Panc1 (cell line): ENCODE results near the gene DES. TPM values are rescaled to one million over a fixed set of nuclear protein-coding genes. Genes with fewer than 3 reads are reported as not detected.

Source experiments
- ATAC-seq: fragments of 200-7000 bp; cut with Tn5 transposase; 2 replicates; pipeline ENCODE4 v1.9.1; 2020; ENCODE audit warnings: mild to moderate bottlenecking, moderate library complexity
- BruUV-seq: library from RNA; stranded (reverse); fragments of 400-500 nt; replicated peaks from 2 replicates; lab custom pipeline; 2021; lab: Mats Ljungman, UMichigan
- CTCF ChIA-PET: fragments of 300-600 bp; sonication (Branson Sonifier 250); formaldehyde crosslinking; loops from one replicate; lab custom pipeline; 2022; ENCODE audit warnings: antibody characterized with exemption; lab: Charles Lee
- POLR2A ChIA-PET: fragments of 300-600 bp; sonication (Branson Sonifier 250); formaldehyde crosslinking; loops from one replicate; lab custom pipeline; 2022; ENCODE audit warnings: antibody characterized with exemption; lab: Charles Lee
- DNase-seq: peaks from one replicate; pipeline ENCODE4 v3.0.0-alpha.2; 2010; ENCODE audit warnings: low read depth, low spot score
- H3K27ac ChIP-seq: 2 replicates; pipeline ENCODE4 v1.5.1; 2011; ENCODE audit warnings: mild to moderate bottlenecking, low read length, inconsistent platforms
- H3K27me3 ChIP-seq: fragments of 200-500 bp; sonication (Bioruptor generic); 2 replicates; pipeline ENCODE4 v1.6.0; 2014; ENCODE audit warnings: low read length, inconsistent platforms; ENCODE audit not compliant: control insufficient read depth, insufficient read depth
- H3K36me3 ChIP-seq: fragments of 200-500 bp; sonication (Bioruptor generic); 2 replicates; pipeline ENCODE4 v1.5.1; 2014; ENCODE audit warnings: inconsistent platforms, mild to moderate bottlenecking, low read length, moderate library complexity; ENCODE audit not compliant: control insufficient read depth, insufficient read depth
- H3K4me1 ChIP-seq: 2 replicates; pipeline ENCODE4 v1.5.1; 2011; ENCODE audit warnings: inconsistent platforms, mild to moderate bottlenecking, low read length, moderate library complexity; ENCODE audit not compliant: control insufficient read depth, insufficient read depth
- H3K4me3 ChIP-seq, 2 experiments: 2 replicates each; pipeline ENCODE4 v1.5.1; 2011 to 2012; ENCODE audit warnings: low read depth in 2 of 2, low read length in 2 of 2, mild to moderate bottlenecking in 2 of 2, inconsistent platforms in 1 of 2, moderate library complexity in 1 of 2
- H3K9me3 ChIP-seq: fragments of 200-500 bp; sonication (Bioruptor generic); 2 replicates; pipeline ENCODE4 v1.5.1; 2014; ENCODE audit warnings: low read depth, mild to moderate bottlenecking, inconsistent platforms, low read length, moderate library complexity; ENCODE audit not compliant: control insufficient read depth, insufficient read depth
- POLR2AphosphoS5 ChIP-seq: IDR thresholded peaks from 2 replicates; pipeline ENCODE4 v1.6.1; 2012; ENCODE audit warnings: mild to moderate bottlenecking, low read depth, low read length, moderate library complexity
- SIN3A ChIP-seq: IDR thresholded peaks from 2 replicates; pipeline ENCODE4 v1.6.1; 2012; ENCODE audit warnings: low read depth, mild to moderate bottlenecking, low read length, moderate library complexity, borderline replicate concordance; ENCODE audit not compliant: insufficient read depth
- TCF7L2 ChIP-seq: IDR thresholded peaks from 2 replicates; pipeline ENCODE4 v1.6.1; 2011; ENCODE audit warnings: mild to moderate bottlenecking, low read depth, low read length, inconsistent platforms
- in situ Hi-C: cut with HindIII; loops from 2 replicates; pipeline ENCODE4 v1.10.0; 2016; ENCODE audit warnings: low sequenced_read_pairs, low pct_unique_long_range_greater_than_20kb
- intact Hi-C: fragments of 100-400 bp; cut with micrococcal nuclease; formaldehyde crosslinking; loops from one replicate; pipeline ENCODE4 v1.10.0; 2022; ENCODE audit not compliant: unreplicated experiment
- total RNA-seq: library from RNA; stranded (reverse); gene quantifications from one replicate; pipeline ENCODE4 v1.2.1, GENCODE V29; 2021; ENCODE audit not compliant: unreplicated experiment
- TF ChIP-seq, protein P1 (sequence below): fragments of 450-650 bp; IDR thresholded peaks from 2 replicates; pipeline ENCODE4 v1.5.1; 2017; ENCODE audit warnings: mild to moderate bottlenecking
- TF ChIP-seq, protein P2 (sequence below), 2 experiments: IDR thresholded peaks; 2 replicates each; pipeline ENCODE4 v1.6.1; 2011 to 2012; ENCODE audit warnings: low read depth in 2 of 2, control low read depth in 1 of 2, low read length in 1 of 2, mild to moderate bottlenecking in 1 of 2, moderate library complexity in 1 of 2; ENCODE audit not compliant: insufficient read depth in 1 of 2

The DES gene
- total RNA-seq, 1 experiment from 2014 or later, result 0.69 TPM

DNA sequence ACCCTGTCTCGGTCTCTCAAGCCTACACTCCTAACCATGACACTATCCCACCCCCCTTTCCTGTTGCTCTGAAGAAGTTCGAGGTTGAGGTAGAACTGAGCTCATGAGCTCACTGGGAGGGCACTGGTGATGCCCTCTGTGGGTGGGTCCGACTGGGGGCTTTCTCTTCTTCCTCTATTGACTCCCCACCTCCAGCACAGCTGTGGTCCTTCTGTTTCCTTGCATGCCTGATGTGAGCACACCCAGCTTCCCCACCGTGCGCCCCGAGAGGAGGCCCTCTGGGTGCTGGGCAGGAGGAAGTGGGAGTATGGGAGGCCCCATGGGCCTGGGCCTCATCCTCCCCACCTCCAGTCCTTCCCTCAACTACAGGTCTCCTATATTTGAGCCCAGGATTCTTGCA is 37.4 kb downstream of the DES start:
- intact Hi-C loops, result no loop called here
- Histone ChIP-seq H3K36me3 (no peaks in the 10 kb centered on the region), H3K4me1 (peaks cover 7% of the 10 kb centered on the region; the same call in 1 of the 2 replicates), H3K4me3 (no peak overlapping the region), H3K27me3 (no peaks in the 10 kb centered on the region), H3K27ac (no peak overlapping the region), H3K9me3 (no peaks in the 10 kb centered on the region)
- no peak for DNase-seq
- POLR2A ChIA-PET, result interaction anchor here (0.5 kb wide), 1 partner anchor 25 kb away, joined by 5 read pairs; no protein-coding TSS in a partner anchor
- in situ Hi-C loops, result no loop called here
- CTCF ChIA-PET, result no interaction called here
- BruUV-seq, result no TSS peak
- TF ChIP-seq, protein P1, sequence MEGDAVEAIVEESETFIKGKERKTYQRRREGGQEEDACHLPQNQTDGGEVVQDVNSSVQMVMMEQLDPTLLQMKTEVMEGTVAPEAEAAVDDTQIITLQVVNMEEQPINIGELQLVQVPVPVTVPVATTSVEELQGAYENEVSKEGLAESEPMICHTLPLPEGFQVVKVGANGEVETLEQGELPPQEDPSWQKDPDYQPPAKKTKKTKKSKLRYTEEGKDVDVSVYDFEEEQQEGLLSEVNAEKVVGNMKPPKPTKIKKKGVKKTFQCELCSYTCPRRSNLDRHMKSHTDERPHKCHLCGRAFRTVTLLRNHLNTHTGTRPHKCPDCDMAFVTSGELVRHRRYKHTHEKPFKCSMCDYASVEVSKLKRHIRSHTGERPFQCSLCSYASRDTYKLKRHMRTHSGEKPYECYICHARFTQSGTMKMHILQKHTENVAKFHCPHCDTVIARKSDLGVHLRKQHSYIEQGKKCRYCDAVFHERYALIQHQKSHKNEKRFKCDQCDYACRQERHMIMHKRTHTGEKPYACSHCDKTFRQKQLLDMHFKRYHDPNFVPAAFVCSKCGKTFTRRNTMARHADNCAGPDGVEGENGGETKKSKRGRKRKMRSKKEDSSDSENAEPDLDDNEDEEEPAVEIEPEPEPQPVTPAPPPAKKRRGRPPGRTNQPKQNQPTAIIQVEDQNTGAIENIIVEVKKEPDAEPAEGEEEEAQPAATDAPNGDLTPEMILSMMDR, result no peak
- TF ChIP-seq SIN3A, result no peak
- TF ChIP-seq POLR2AphosphoS5, result no peak
- TF ChIP-seq TCF7L2, result no peak
- TF ChIP-seq, protein P2, sequence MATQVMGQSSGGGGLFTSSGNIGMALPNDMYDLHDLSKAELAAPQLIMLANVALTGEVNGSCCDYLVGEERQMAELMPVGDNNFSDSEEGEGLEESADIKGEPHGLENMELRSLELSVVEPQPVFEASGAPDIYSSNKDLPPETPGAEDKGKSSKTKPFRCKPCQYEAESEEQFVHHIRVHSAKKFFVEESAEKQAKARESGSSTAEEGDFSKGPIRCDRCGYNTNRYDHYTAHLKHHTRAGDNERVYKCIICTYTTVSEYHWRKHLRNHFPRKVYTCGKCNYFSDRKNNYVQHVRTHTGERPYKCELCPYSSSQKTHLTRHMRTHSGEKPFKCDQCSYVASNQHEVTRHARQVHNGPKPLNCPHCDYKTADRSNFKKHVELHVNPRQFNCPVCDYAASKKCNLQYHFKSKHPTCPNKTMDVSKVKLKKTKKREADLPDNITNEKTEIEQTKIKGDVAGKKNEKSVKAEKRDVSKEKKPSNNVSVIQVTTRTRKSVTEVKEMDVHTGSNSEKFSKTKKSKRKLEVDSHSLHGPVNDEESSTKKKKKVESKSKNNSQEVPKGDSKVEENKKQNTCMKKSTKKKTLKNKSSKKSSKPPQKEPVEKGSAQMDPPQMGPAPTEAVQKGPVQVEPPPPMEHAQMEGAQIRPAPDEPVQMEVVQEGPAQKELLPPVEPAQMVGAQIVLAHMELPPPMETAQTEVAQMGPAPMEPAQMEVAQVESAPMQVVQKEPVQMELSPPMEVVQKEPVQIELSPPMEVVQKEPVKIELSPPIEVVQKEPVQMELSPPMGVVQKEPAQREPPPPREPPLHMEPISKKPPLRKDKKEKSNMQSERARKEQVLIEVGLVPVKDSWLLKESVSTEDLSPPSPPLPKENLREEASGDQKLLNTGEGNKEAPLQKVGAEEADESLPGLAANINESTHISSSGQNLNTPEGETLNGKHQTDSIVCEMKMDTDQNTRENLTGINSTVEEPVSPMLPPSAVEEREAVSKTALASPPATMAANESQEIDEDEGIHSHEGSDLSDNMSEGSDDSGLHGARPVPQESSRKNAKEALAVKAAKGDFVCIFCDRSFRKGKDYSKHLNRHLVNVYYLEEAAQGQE (IDR thresholded peaks at IDR 0.05; ENCODE audit: insufficient read depth in 1 of 2, low read depth in 2 of 2, low read length in 1 of 2), result no peak
- ATAC-seq, result no peak

DNA sequence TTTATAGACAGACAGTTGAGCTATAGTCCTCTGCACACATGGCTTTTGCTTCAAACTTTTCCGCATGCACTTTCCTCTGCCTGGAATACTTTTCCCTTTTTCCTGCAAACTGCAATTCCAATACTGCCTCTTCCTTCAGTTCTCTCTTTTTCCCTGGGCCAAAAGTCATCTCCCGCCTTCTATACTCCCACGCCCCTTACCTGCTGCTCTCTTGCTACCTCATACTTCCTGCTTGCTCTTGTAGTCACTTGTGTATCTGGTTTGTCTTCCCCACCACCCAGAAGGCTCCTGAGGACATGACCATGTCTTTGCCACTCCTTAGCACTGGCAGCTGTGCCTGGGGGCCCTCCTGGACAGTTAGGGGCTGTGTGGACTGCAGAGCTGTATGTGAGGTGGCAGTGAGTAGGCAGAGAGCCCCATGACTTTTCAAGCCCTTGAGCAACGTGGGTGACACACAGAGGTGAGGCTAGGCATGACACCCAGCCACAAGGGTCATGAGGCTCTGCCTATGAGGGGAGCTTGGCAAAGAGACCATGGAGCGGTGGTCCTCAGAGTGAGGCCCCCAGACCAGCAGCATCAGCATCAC is 39.7 kb downstream of the DES start:
- POLR2A ChIA-PET, result no interaction called here
- no TSS peak for BruUV-seq
- DNase-seq (no peak), ATAC-seq (no peak; the same call in 1 of the 2 replicates)
- CTCF ChIA-PET, result interaction anchor here (0.5 to 0.6 kb wide), 2 partner anchors 46 to 1200 kb away, joined by 3 to 10 read pairs; no protein-coding TSS in a partner anchor
- Histone ChIP-seq H3K4me1 (peaks cover 10% of the 10 kb centered on the region; the same call in 1 of the 2 replicates), H3K36me3 (no peaks in the 10 kb centered on the region), H3K27me3 (no peaks in the 10 kb centered on the region), H3K9me3 (no peaks in the 10 kb centered on the region), H3K4me3 (no peak overlapping the region), H3K27ac (no peak overlapping the region)
- in situ Hi-C loops (no loop called here), intact Hi-C loops (no loop called here)
- TF ChIP-seq, protein P2 (IDR thresholded peaks at IDR 0.05; ENCODE audit: insufficient read depth in 1 of 2, low read depth in 2 of 2, low read length in 1 of 2), result no peak
- TF ChIP-seq, protein P1, result no peak
- TF ChIP-seq TCF7L2 (no peak), POLR2AphosphoS5 (no peak)
